H1 (cell line): ENCODE results near the gene PLXNB3. TPM values are rescaled to one million over a fixed set of nuclear protein-coding genes. Genes with fewer than 3 reads are reported as not detected.
"Not testable (repeated sequence)": the region's sequence is repeated elsewhere in the genome, so short reads cannot be mapped to it uniquely, and the experiment has no call there.

Experiments
- CTCF ChIA-PET: fragments of 300-600 bp; sonication (Branson Sonifier 250); formaldehyde crosslinking; loops from one replicate; lab custom pipeline; 2021; ENCODE audit not compliant: partially characterized antibody; lab: Charles Lee
- POLR2A ChIA-PET: fragments of 300-600 bp; sonication (Branson Sonifier 250); formaldehyde crosslinking; loops from one replicate; lab custom pipeline; 2021; ENCODE audit warnings: inconsistent platforms; ENCODE audit not compliant: partially characterized antibody; lab: Charles Lee
- DNase-seq, 2 experiments: peaks; one replicate each; pipeline versions ENCODE4 v3.0.0 to v3.0.0-alpha.2; 2010 to 2022; ENCODE audit warnings: low spot score in 2 of 2, low read depth in 1 of 2, mixed read lengths in 1 of 2
- FAIRE-seq: peaks from 2 replicates; lab custom pipeline; 2011; peaks lifted over from hg19 to GRCh38; lab: Jason Lieb, UNC
- H2AFZ ChIP-seq: 2 replicates; pipeline ENCODE4 v1.8.1; 2012; ENCODE audit warnings: low read length, inconsistent platforms
- H2AK5ac ChIP-seq: 2 replicates; pipeline ENCODE4 v1.6.1; 2013; ENCODE audit warnings: low read depth, low read length
- H2BK120ac ChIP-seq: replicated peaks from 2 replicates; pipeline ENCODE3; 2013; ENCODE audit warnings: low read depth, low read length, inconsistent platforms
- H2BK12ac ChIP-seq: 2 replicates; pipeline ENCODE4 v1.6.1; 2013; ENCODE audit warnings: low read depth, low read length
- H2BK15ac ChIP-seq: 2 replicates; pipeline ENCODE4 v1.6.1; 2013; ENCODE audit warnings: low read length
- H2BK20ac ChIP-seq: 2 replicates; pipeline ENCODE4 v1.6.1; 2013; ENCODE audit warnings: low read length
- H2BK5ac ChIP-seq: 2 replicates; pipeline ENCODE4 v1.6.1; 2013; ENCODE audit warnings: low read depth, low read length
- H3K14ac ChIP-seq: 2 replicates; pipeline ENCODE4 v1.6.1; 2013; ENCODE audit warnings: inconsistent platforms; ENCODE audit not compliant: insufficient read length
- H3K18ac ChIP-seq: 2 replicates; pipeline ENCODE4 v1.6.1; 2013; ENCODE audit warnings: low read length; ENCODE audit errors: extremely low read depth
- H3K23ac ChIP-seq: 2 replicates; pipeline ENCODE4 v1.6.1; 2013; ENCODE audit warnings: inconsistent platforms; ENCODE audit not compliant: insufficient read length
- H3K23me2 ChIP-seq: 2 replicates; pipeline ENCODE4 v1.6.1; 2013; ENCODE audit warnings: low read depth, low read length
- H3K27ac ChIP-seq: 2 replicates; pipeline ENCODE4 v1.6.1; 2011; ENCODE audit warnings: low read depth, low read length, inconsistent platforms
- H3K27me3 ChIP-seq, 4 experiments: replicated peaks in 1 of 4; 1 replicate in 1 of 4; 2 replicates in 3 of 4; pipeline versions ENCODE4 v1.6.1 to v1.8.1; 2011 to 2013; ENCODE audit warnings: low read length in 3 of 4, mild to moderate bottlenecking in 3 of 4, inconsistent platforms in 2 of 4, mixed read lengths in 2 of 4, moderate library complexity in 1 of 4; ENCODE audit not compliant: control insufficient read depth in 3 of 4, insufficient read depth in 3 of 4; ENCODE audit errors: extremely low read depth in 1 of 4
- H3K36me3 ChIP-seq, 4 experiments: 2 replicates each; pipeline versions ENCODE4 v1.6.1 to v1.8.1; 2011 to 2013; ENCODE audit warnings: mild to moderate bottlenecking in 4 of 4, low read length in 3 of 4, moderate library complexity in 2 of 4, control low read depth in 1 of 4, inconsistent platforms in 1 of 4; ENCODE audit not compliant: insufficient read depth in 4 of 4, control insufficient read depth in 2 of 4
- H3K4ac ChIP-seq: replicated peaks from 2 replicates; pipeline ENCODE3; 2013; ENCODE audit warnings: low read length, low read depth, mixed read lengths, inconsistent platforms; ENCODE audit not compliant: insufficient read length
- H3K4me1 ChIP-seq, 4 experiments: replicated peaks in 1 of 4; 1 replicate in 1 of 4; 2 replicates in 3 of 4; pipeline versions ENCODE4 v1.6.1 to v1.8.1; 2011 to 2013; ENCODE audit warnings: low read length in 3 of 4, inconsistent platforms in 2 of 4, mixed read lengths in 1 of 4; ENCODE audit not compliant: insufficient read depth in 4 of 4, control insufficient read depth in 3 of 4
- H3K4me2 ChIP-seq, 2 experiments: 2 replicates each; pipeline versions ENCODE4 v1.6.1 to v1.8.1; 2011 to 2013; ENCODE audit warnings: low read depth in 2 of 2, low read length in 2 of 2, control low read depth in 1 of 2, inconsistent platforms in 1 of 2, mild to moderate bottlenecking in 1 of 2; ENCODE audit not compliant: insufficient read depth in 1 of 2
- H3K4me3 ChIP-seq, 4 experiments: fragments of 200-600, 300-600 bp in 1 of 4; sonication (generic), shearing (Covaris generic), sonication (Bioruptor Twin) in 1 of 4; 2 replicates each; pipeline versions ENCODE4 v1.5.1 to v1.8.1; 2011 to 2016; ENCODE audit warnings: low read length in 4 of 4, low read depth in 3 of 4, control low read depth in 2 of 4, inconsistent platforms in 2 of 4, mild to moderate bottlenecking in 2 of 4, mixed read lengths in 1 of 4, moderate library complexity in 1 of 4; ENCODE audit not compliant: insufficient read depth in 2 of 4; ENCODE audit errors: extremely low read depth in 1 of 4
- H3K56ac ChIP-seq: replicated peaks from 2 replicates; pipeline ENCODE3; 2013; ENCODE audit warnings: low read depth, mild to moderate bottlenecking, mixed read lengths, low read length, inconsistent platforms; ENCODE audit not compliant: insufficient read length
- H3K79me1 ChIP-seq: 2 replicates; pipeline ENCODE4 v1.6.1; 2013; ENCODE audit warnings: low read depth, low read length, control low read depth
- H3K79me2 ChIP-seq, 2 experiments: 2 replicates each; pipeline versions ENCODE4 v1.6.1 to v1.8.1; 2012 to 2013; ENCODE audit warnings: low read length in 2 of 2, mild to moderate bottlenecking in 2 of 2, inconsistent platforms in 1 of 2; ENCODE audit not compliant: insufficient read depth in 2 of 2, control insufficient read depth in 1 of 2
- H3K9ac ChIP-seq, 4 experiments: replicated peaks in 1 of 4; 1 replicate in 1 of 4; 2 replicates in 3 of 4; pipeline versions ENCODE4 v1.6.1 to v1.8.1; 2011 to 2013; ENCODE audit warnings: low read depth in 3 of 4, low read length in 3 of 4, control low read depth in 2 of 4, mild to moderate bottlenecking in 2 of 4, moderate library complexity in 2 of 4, inconsistent platforms in 1 of 4; ENCODE audit errors: extremely low read depth in 1 of 4
- H3K9me3 ChIP-seq, 2 experiments: 2 replicates each; pipeline versions ENCODE4 v1.6.1 to v1.8.1; 2012 to 2013; ENCODE audit warnings: mild to moderate bottlenecking in 2 of 2, moderate library complexity in 2 of 2, control low read depth in 1 of 2, inconsistent platforms in 1 of 2, low read depth in 1 of 2, low read length in 1 of 2, mixed read lengths in 1 of 2; ENCODE audit not compliant: insufficient read depth in 2 of 2
- H4K20me1 ChIP-seq, 2 experiments: replicated peaks in 1 of 2; 2 replicates each; pipeline versions ENCODE3 to v1.8.1; 2011 to 2013; ENCODE audit warnings: inconsistent platforms in 2 of 2, low read length in 2 of 2, mild to moderate bottlenecking in 1 of 2; ENCODE audit not compliant: insufficient read depth in 2 of 2, control insufficient read depth in 1 of 2
- H4K5ac ChIP-seq: 2 replicates; pipeline ENCODE4 v1.6.1; 2013; ENCODE audit warnings: low read length, low read depth, mixed read lengths, inconsistent platforms; ENCODE audit not compliant: insufficient read length
- H4K8ac ChIP-seq: 2 replicates; pipeline ENCODE4 v1.8.0; 2013; ENCODE audit warnings: mild to moderate bottlenecking, moderate library complexity, low read length, inconsistent platforms; ENCODE audit not compliant: insufficient read depth; ENCODE audit errors: extremely low read depth
- H4K91ac ChIP-seq: replicated peaks from 2 replicates; pipeline ENCODE3; 2013; ENCODE audit warnings: low read length, mixed read lengths, inconsistent platforms; ENCODE audit not compliant: insufficient read length
- E2F6 ChIP-seq: IDR thresholded peaks from 2 replicates; pipeline ENCODE4 v1.6.1; 2012; ENCODE audit warnings: inconsistent platforms
- MAX ChIP-seq: IDR thresholded peaks from 2 replicates; pipeline ENCODE4 v1.6.1; 2012; ENCODE audit warnings: inconsistent platforms
- WGBS, 2 experiments: shearing (Covaris generic) in 1 of 2; methylation state at CpG; one replicate each; pipeline versions ENCODE4 v1.1.6 to v1.1.7; 2013 to 2015; ENCODE audit warnings: low lambda C conversion rate in 2 of 2, mixed read lengths in 2 of 2, inconsistent platforms in 1 of 2, low coverage in 1 of 2, missing lambda C conversion rate in 1 of 2; ENCODE audit not compliant: insufficient replicate concordance in 2 of 2, insufficient coverage in 1 of 2, insufficient read length in 1 of 2; ENCODE audit errors: extremely low coverage in 1 of 2, missing lambda C conversion rate in 1 of 2; 5-methylcytosine and 5-hydroxymethylcytosine counted together
- polyA plus RNA-seq, 7 experiments: library from polyadenylated mRNA; depleted of rRNA in 3 of 7; stranded (reverse) in 5 of 7; unstranded in 2 of 7; fragments of >200 nt in 5 of 7; fragments of 200-250 nt in 2 of 7; gene quantifications; 1 replicate in 5 of 7; 2 replicates in 1 of 7; 4 replicates in 1 of 7; pipeline versions ENCODE4 v1.2.1 to v1.2.3, GENCODE V29; 2011 to 2013; ENCODE audit warnings: missing spikeins in 2 of 7, mixed read lengths in 2 of 7
- total RNA-seq: library from RNA; stranded (reverse); fragmentation: NEBNext Ultra II Directional; extraction: Animal tissue kit (Norgen Biotek cat#: 25700); gene quantifications from 2 replicates; pipeline ENCODE4 v1.2.1, GENCODE V29; 2021

PLXNB3 gene
- total and polyA plus RNA-seq, 2 of the 8 experiments (the other 6 are each of a cell fraction or from before 2014, with no cell fraction given), result 1.2 to 2.7 TPM

- not testable (repeated sequence) for H4K20me1 ChIP-seq, H3K23me2 ChIP-seq, H3K9ac ChIP-seq, H2AFZ ChIP-seq, H3K27me3 ChIP-seq, H2BK120ac ChIP-seq, H2AK5ac ChIP-seq, H3K4ac ChIP-seq, H3K4me1 ChIP-seq, H2BK20ac ChIP-seq, H3K14ac ChIP-seq, H3K9me3 ChIP-seq, H3K79me2 ChIP-seq, H2BK5ac ChIP-seq, FAIRE-seq, H3K79me1 ChIP-seq, H3K18ac ChIP-seq, H4K5ac ChIP-seq, H3K23ac ChIP-seq, H4K91ac ChIP-seq, H3K56ac ChIP-seq, H3K27ac ChIP-seq, H2BK12ac ChIP-seq, H4K8ac ChIP-seq, H2BK15ac ChIP-seq, H3K36me3 ChIP-seq
- peak in 1 of 2 experiments; percentile 73 for DNase-seq
- CTCF ChIA-PET, result interaction anchor here (1.0 to 1.6 kb wide), 3 partner anchors 12 to 185 kb away, joined by 3 to 4 read pairs (median 3); no protein-coding TSS in a partner anchor
- Histone ChIP-seq H3K4me3 (peak overlapping the region; percentile 12 to 60 (median 40)), H3K4me2 (peak overlapping the region; percentile 60 to 65)
- 4% methylated on average over 11 of the region's 35 CpGs; no CpG with 5 or more reads in 1 of the 2 experiments for WGBS, 2 experiments
- POLR2A ChIA-PET, result interaction anchor here (0.6 kb wide), 1 partner anchor 17 kb away, joined by 4 read pairs; no protein-coding TSS in a partner anchor
- peak; percentile 13 for TF ChIP-seq E2F6
- peak; percentile 10; the same call in 1 of the 2 replicates for TF ChIP-seq MAX
These were observed 20.4 kb upstream of the PLXNB3 start for GRCh38 chrX:153743468-153744209.
